Thyroid gland (tissue), 4 donors: ENCODE results near the gene CTNNA2.

Experiments used
- CTCF ChIP-seq, 6 experiments: fragments of 200-600 bp in 3 of 6; fragments of 450-650 bp in 3 of 6; sonication (generic) in 3 of 6; IDR thresholded peaks; one replicate each; pipeline ENCODE4 v1.5.1; 2016 to 2019; ENCODE audit warnings: antibody characterized with exemption in 6 of 6, mild to moderate bottlenecking in 2 of 6, inconsistent platforms in 1 of 6, moderate library complexity in 1 of 6
- POLR2A ChIP-seq, 2 donors: fragments of 450-650 bp; IDR thresholded peaks; one replicate each; pipeline ENCODE4 v1.6.1; 2017; ENCODE audit warnings: antibody characterized with exemption in 2 of 2, mild to moderate bottlenecking in 2 of 2, moderate library complexity in 1 of 2

- TF ChIP-seq CTCF (IDR thresholded peaks at IDR 0.05) (no peak), POLR2A (IDR thresholded peaks at IDR 0.05) (no peak)
Measured at GRCh38 chr2:79554899-79555298, 42.0 kb downstream of the CTNNA2 start.
